ENCODE measurements around the gene EPB41L4B. TPM values are rescaled to one million over a fixed set of nuclear protein-coding genes. Genes with fewer than 3 reads are reported as not detected.

EPB41L4B gene
- total RNA-seq, 4 donors from 2014 or later, result under 0.01 to 3.9 (median 1.5) TPM

DNA sequence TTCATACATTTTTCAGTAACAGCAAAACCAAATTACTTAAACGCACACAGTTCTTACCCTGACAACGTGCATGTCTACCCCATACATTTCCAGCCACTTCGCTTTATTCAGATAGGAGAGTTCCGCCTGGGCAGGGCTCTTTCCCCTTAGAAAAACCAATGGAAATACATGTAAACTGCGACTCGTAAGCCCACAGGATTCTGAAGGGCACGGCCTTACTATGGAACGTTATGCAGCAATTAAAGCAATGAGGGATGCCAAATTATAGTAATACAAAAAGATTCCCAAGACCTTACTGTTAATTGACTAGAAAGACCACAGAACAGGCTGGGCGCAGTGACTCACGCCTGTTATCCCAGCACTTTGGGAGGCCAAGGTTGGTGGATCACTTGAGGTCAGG lies 64.5 kb downstream of the EPB41L4B start:
- Histone ChIP-seq H3K27me3 (no peaks in the 10 kb centered on the region), H3K4me1 (no peaks in the 10 kb centered on the region), H3K36me3 (no peaks in the 10 kb centered on the region), H3K4me3 (no peak overlapping the region), H3K27ac (no peak overlapping the region), H3K9me3 (no peaks in the 10 kb centered on the region)
- TF ChIP-seq, protein P1, sequence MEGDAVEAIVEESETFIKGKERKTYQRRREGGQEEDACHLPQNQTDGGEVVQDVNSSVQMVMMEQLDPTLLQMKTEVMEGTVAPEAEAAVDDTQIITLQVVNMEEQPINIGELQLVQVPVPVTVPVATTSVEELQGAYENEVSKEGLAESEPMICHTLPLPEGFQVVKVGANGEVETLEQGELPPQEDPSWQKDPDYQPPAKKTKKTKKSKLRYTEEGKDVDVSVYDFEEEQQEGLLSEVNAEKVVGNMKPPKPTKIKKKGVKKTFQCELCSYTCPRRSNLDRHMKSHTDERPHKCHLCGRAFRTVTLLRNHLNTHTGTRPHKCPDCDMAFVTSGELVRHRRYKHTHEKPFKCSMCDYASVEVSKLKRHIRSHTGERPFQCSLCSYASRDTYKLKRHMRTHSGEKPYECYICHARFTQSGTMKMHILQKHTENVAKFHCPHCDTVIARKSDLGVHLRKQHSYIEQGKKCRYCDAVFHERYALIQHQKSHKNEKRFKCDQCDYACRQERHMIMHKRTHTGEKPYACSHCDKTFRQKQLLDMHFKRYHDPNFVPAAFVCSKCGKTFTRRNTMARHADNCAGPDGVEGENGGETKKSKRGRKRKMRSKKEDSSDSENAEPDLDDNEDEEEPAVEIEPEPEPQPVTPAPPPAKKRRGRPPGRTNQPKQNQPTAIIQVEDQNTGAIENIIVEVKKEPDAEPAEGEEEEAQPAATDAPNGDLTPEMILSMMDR (IDR thresholded peaks at IDR 0.05), result no peak
- TF ChIP-seq POLR2A (IDR thresholded peaks at IDR 0.05), result no peak
- intact Hi-C loops (cut with DNase I; ENCODE audit: low total_unique reads), result no loop called here
- DNase-seq, result no peak

DNA sequence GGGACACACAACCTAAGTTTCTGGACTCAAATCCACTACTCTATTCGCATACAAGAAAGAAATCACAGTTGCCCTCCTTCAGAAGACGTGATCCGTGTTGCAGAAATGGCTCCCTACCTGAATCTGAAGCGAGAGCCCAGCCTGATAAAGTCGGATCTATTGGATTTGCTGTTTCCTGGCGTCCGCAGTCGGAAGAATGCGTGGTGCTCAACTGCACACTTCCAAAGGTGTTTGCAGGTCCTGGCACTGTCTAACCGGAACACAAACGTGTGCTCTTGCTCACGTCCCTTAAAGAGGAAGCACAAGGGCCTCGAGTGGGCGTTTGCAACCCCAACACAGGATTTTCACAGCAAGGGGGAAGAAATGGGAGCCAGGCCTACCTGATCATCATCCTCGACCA lies 65.5 kb downstream of the EPB41L4B start:
- no peak for DNase-seq
- H3K27me3 ChIP-seq, result no peaks in the 10 kb centered on the region
- no peak overlapping the region for H3K4me3 ChIP-seq
- TF ChIP-seq POLR2A (IDR thresholded peaks at IDR 0.05), result no peak
- TF ChIP-seq, protein P1 (IDR thresholded peaks at IDR 0.05), result no peak
- intact Hi-C loops (cut with DNase I; ENCODE audit: low total_unique reads), result no loop called here
- H3K4me1 ChIP-seq, result no peaks in the 10 kb centered on the region
- H3K27ac ChIP-seq, result no peak overlapping the region
- no peaks in the 10 kb centered on the region for H3K36me3 ChIP-seq
- H3K9me3 ChIP-seq, result no peaks in the 10 kb centered on the region

GRCh38 chr9:109254317-109254716 lies 66.5 kb downstream of the EPB41L4B start:
- intact Hi-C loops (cut with DNase I; ENCODE audit: low total_unique reads), result no loop called here
- DNase-seq, result no peak
- Histone ChIP-seq H3K36me3 (no peaks in the 10 kb centered on the region), H3K27ac (no peak overlapping the region), H3K9me3 (no peaks in the 10 kb centered on the region), H3K27me3 (no peaks in the 10 kb centered on the region), H3K4me1 (no peaks in the 10 kb centered on the region), H3K4me3 (no peak overlapping the region)
- TF ChIP-seq, protein P1 (IDR thresholded peaks at IDR 0.05), result no peak
- TF ChIP-seq POLR2A (IDR thresholded peaks at IDR 0.05), result no peak

DNA sequence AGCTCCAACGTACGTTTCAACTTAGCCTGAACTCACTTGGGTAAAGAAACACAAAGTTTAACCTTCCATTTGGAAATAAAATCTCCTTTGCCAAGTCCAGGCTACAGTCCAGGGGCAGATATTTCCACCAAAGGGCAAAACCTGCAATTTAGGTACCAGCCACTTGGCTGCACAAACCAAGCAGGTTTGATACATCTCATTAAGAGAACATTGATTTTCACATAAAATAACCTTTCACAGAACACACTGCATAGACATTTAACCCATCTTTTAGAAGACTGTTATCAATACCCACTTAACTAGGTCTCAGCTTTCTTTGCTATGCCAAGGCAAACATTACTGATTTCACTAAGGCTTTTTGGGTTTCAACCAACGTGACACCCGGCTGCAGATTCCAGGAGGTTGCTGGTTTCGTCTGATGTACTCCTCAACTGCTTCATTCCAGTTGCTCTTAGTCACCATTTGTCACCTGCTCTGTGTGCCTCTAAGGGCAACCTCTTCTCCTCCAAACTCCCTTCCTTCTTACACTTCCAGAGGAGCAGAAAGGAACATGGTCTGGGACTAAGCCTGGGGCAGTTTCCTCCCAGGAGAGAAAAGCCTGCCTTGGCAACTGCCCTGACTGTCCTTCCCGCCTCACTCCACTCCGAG lies 67.1 kb downstream of the EPB41L4B start:
- TF ChIP-seq, protein P1 (IDR thresholded peaks at IDR 0.05), result no peak
- TF ChIP-seq POLR2A (IDR thresholded peaks at IDR 0.05), result no peak
- no peaks in the 10 kb centered on the region for H3K4me1 ChIP-seq
- H3K9me3 ChIP-seq, result no peaks in the 10 kb centered on the region
- intact Hi-C loops (cut with DNase I; ENCODE audit: low total_unique reads), result no loop called here
- no peak for DNase-seq
- H3K27ac ChIP-seq, result no peak overlapping the region
- H3K4me3 ChIP-seq, result no peak overlapping the region
- no peaks in the 10 kb centered on the region for H3K36me3 ChIP-seq
- H3K27me3 ChIP-seq, result no peaks in the 10 kb centered on the region

DNA sequence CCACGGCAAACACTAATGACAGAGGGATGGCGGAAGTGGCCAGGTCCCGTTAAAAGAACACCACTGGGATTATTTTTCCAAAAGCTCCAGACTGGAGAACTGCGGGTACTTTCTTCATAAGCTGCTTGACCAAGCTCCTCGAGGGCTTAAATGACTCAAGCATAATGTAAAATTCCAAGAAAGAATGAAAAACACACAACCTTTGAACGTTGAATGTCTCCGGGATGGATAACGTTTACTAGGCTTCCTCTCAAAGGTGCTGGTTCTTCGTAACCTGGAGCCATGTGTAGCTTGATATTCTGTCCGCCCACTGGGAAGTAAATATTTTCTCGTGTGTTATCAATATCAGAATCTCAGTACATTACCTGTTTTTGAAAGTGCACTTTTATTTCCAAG lies 67.6 kb downstream of the EPB41L4B start:
- TF ChIP-seq POLR2A (IDR thresholded peaks at IDR 0.05), result no peak
- TF ChIP-seq, protein P1 (IDR thresholded peaks at IDR 0.05), result no peak
- H3K9me3 ChIP-seq, result no peaks in the 10 kb centered on the region
- no peaks in the 10 kb centered on the region for H3K27me3 ChIP-seq
- no peak overlapping the region for H3K27ac ChIP-seq
- no peaks in the 10 kb centered on the region for H3K36me3 ChIP-seq
- intact Hi-C loops (cut with DNase I; ENCODE audit: low total_unique reads), result no loop called here
- DNase-seq, result no peak
- no peaks in the 10 kb centered on the region for H3K4me1 ChIP-seq
- H3K4me3 ChIP-seq, result no peak overlapping the region
